ENCODE results near the gene SPATA18. TPM values are rescaled to one million over a fixed set of nuclear protein-coding genes. Genes with fewer than 3 reads are reported as not detected.

Gene SPATA18
- total and polyA plus RNA-seq, 2 donors = 0.96 to 4.0 TPM

DNA sequence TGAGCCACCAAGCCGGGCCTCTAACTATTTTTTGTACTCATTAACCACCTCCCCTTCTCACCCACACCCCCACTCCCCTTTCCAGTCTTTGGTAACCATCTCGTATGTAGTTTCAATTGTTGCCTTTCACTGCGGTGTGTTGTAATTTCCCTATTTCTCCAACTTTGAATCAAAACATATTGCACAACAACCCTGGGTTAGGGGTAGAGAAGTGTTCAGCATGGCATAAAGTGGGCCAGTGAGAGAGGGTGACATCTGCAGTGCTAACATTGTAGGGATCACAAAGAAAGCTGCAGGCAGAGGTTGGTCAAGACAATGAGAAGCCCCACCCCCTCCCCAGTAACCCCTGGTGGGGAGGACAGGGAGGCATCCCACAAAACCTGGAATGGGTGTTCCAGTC lies 92.7 kb downstream of the SPATA18 start:
- Histone ChIP-seq H3K4me3 (ENCODE audit: low read depth, low read length) (no peak overlapping the region), H3K4me1 (ENCODE audit: insufficient read depth) (no peaks in the 10 kb centered on the region)
- 81% methylated on average over 3 of the region's 3 CpGs for WGBS

DNA sequence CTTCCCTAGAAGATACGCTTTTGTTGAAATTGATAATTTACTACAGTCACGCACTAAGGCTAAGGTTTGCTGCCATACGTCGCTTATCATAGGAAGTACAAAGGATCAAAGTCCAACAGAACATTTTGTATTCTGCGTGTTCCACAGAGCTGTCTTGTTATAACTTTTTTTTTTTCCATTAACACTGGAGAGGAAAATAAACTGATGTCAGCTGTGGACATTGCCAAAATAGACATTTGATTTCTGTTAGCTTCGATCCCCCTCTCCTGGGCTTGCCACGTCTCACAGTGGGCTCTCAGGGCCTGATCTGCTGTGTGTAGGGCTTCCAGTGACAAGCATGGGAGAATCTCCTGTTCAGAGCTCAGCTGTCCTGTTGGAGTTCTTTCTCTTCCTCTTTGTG lies 93.3 kb downstream of the SPATA18 start:
- 87% methylated on average over 7 of the region's 7 CpGs for WGBS
- Histone ChIP-seq H3K36me3 (ENCODE audit: insufficient read depth) (no peaks in the 10 kb centered on the region), H3K4me3 (ENCODE audit: low read depth, low read length) (no peak overlapping the region), H3K27ac (ENCODE audit: low read depth) (no peak overlapping the region), H3K4me1 (ENCODE audit: insufficient read depth) (no peaks in the 10 kb centered on the region)
- no peak for DNase-seq (ENCODE audit: extremely low spot score)

More for the DNA sequence above, 92.7 kb downstream of the SPATA18 start:
- no peak for DNase-seq (ENCODE audit: extremely low spot score)
- Histone ChIP-seq H3K36me3 (ENCODE audit: insufficient read depth) (no peaks in the 10 kb centered on the region), H3K27ac (ENCODE audit: low read depth) (no peak overlapping the region)

Other genes with a start within 250 kb of the SPATA18 start
- 80.3 TPM for gene DCUN1D4, start 208.2 kb upstream of the SPATA18 start, total RNA-seq
- gene DCUN1D4, start 208.2 kb upstream of the SPATA18 start, polyA plus RNA-seq = 32.3 TPM
- gene LRRC66, start 30.9 kb upstream of the SPATA18 start, total RNA-seq = 0.63 TPM
- 0.16 TPM for gene LRRC66, start 30.9 kb upstream of the SPATA18 start, polyA plus RNA-seq
- gene SGCB, start 13.0 kb upstream of the SPATA18 start, total RNA-seq = 78.8 TPM
- 49.2 TPM for gene SGCB, start 13.0 kb upstream of the SPATA18 start, polyA plus RNA-seq

Data from urinary bladder (tissue), 4 donors.